Measurements from ENCODE around the gene COL26A1. TPM values are rescaled to one million over a fixed set of nuclear protein-coding genes. Genes with fewer than 3 reads are reported as not detected.

COL26A1 gene
- total RNA-seq, 2 experiments from 2014 or later: not detected

GRCh38 chr7:101598422-101598985, 235.8 kb downstream of the COL26A1 start:
- Mint-ChIP-seq H3K4me1 (ENCODE audit: low read depth) (no peaks in the 10 kb centered on the region), H3K27me3 (peaks cover 4% of the 10 kb centered on the region), H3K27ac (no peak overlapping the region), H3K9me3 (no peaks in the 10 kb centered on the region), H3K4me3 (no peak overlapping the region), H3K36me3 (ENCODE audit: low read depth) (no peaks in the 10 kb centered on the region)
- Histone ChIP-seq H3K36me3 (ENCODE audit: insufficient read depth, low read length) (no peaks in the 10 kb centered on the region), H3K27ac (ENCODE audit: low read depth in 1 of 2, low read length in 2 of 2) (no peak overlapping the region), H3K9me3 (ENCODE audit: control insufficient read depth in 1 of 2, insufficient read depth in 1 of 2, low read length in 2 of 2) (no peaks in the 10 kb centered on the region), H3K4me1 (ENCODE audit: insufficient read depth, low read length) (peaks cover 5% of the 10 kb centered on the region), H3K27me3 (ENCODE audit: control insufficient read depth in 1 of 2, insufficient read depth in 2 of 2, low read length in 2 of 2) (no peaks in the 10 kb centered on the region), H3K4me3 (ENCODE audit: low read length) (no peak overlapping the region)
- DNase-seq (no peak), ATAC-seq (ENCODE audit: poor library complexity) (no peak)
- ChIA-PET POLR2A (no interaction called here), CTCF (no interaction called here)
- intact Hi-C loops (cut with DNase I, micrococcal nuclease): no loop called here
- no peak for TF ChIP-seq CTCF (IDR thresholded peaks at IDR 0.05)

- CTCF ChIA-PET: interaction anchor here (0.6 kb wide), 1 partner anchor 200 kb away, joined by 5 read pairs; no protein-coding TSS in a partner anchor
- no peaks in the 10 kb centered on the region for H3K36me3 ChIP-seq (ENCODE audit: insufficient read depth, low read length)
- no peaks in the 10 kb centered on the region for H3K9me3 ChIP-seq (ENCODE audit: control insufficient read depth in 1 of 2, insufficient read depth in 1 of 2, low read length in 2 of 2)
- H3K27me3 ChIP-seq (ENCODE audit: control insufficient read depth in 1 of 2, insufficient read depth in 2 of 2, low read length in 2 of 2): no peaks in the 10 kb centered on the region
- POLR2A ChIA-PET: no interaction called here
- no peaks in the 10 kb centered on the region for H3K36me3 Mint-ChIP-seq (ENCODE audit: low read depth)
- H3K9me3 Mint-ChIP-seq: no peaks in the 10 kb centered on the region
- ATAC-seq (ENCODE audit: poor library complexity): no peak
- H3K4me3 Mint-ChIP-seq: no peak overlapping the region
- no peak for TF ChIP-seq CTCF (IDR thresholded peaks at IDR 0.05)
- H3K4me1 ChIP-seq (ENCODE audit: insufficient read depth, low read length): peaks cover 5% of the 10 kb centered on the region
- no peak overlapping the region for H3K27ac ChIP-seq (ENCODE audit: low read depth in 1 of 2, low read length in 2 of 2)
- H3K27me3 Mint-ChIP-seq: peaks cover 4% of the 10 kb centered on the region
- H3K4me3 ChIP-seq (ENCODE audit: low read length): no peak overlapping the region
- no peak overlapping the region for H3K27ac Mint-ChIP-seq
- intact Hi-C loops (cut with DNase I, micrococcal nuclease): no loop called here
- no peak for DNase-seq
- H3K4me1 Mint-ChIP-seq (ENCODE audit: low read depth): no peaks in the 10 kb centered on the region
Observed at GRCh38 chr7:101598986-101599771, 236.5 kb downstream of the COL26A1 start.

GRCh38 chr7:101599787-101600186, 237.1 kb downstream of the COL26A1 start:
- no peak for TF ChIP-seq CTCF (IDR thresholded peaks at IDR 0.05)
- Histone ChIP-seq H3K27ac (ENCODE audit: low read depth in 1 of 2, low read length in 2 of 2) (no peak overlapping the region), H3K36me3 (ENCODE audit: insufficient read depth, low read length) (no peaks in the 10 kb centered on the region), H3K9me3 (ENCODE audit: control insufficient read depth in 1 of 2, insufficient read depth in 1 of 2, low read length in 2 of 2) (no peaks in the 10 kb centered on the region), H3K4me1 (ENCODE audit: insufficient read depth, low read length) (peaks cover 5% of the 10 kb centered on the region), H3K4me3 (ENCODE audit: low read length) (no peak overlapping the region), H3K27me3 (ENCODE audit: control insufficient read depth in 1 of 2, insufficient read depth in 2 of 2, low read length in 2 of 2) (no peaks in the 10 kb centered on the region)
- Mint-ChIP-seq H3K4me1 (ENCODE audit: low read depth) (no peaks in the 10 kb centered on the region), H3K27me3 (peaks cover 4% of the 10 kb centered on the region), H3K4me3 (no peak overlapping the region), H3K27ac (no peak overlapping the region), H3K9me3 (no peaks in the 10 kb centered on the region), H3K36me3 (ENCODE audit: low read depth) (no peaks in the 10 kb centered on the region)
- intact Hi-C loops (cut with DNase I, micrococcal nuclease): no loop called here
- DNase-seq (no peak), ATAC-seq (ENCODE audit: poor library complexity) (no peak)
- ChIA-PET POLR2A (no interaction called here), CTCF (no interaction called here)
